ENCODE results near the gene POLDIP2. TPM values are rescaled to one million over a fixed set of nuclear protein-coding genes. Genes with fewer than 3 reads are reported as not detected.

Gene POLDIP2
- total and polyA plus RNA-seq, 2 of the 13 experiments (the other 11 are each of a cell fraction or from before 2014, with no cell fraction given): 85.9 to 114 TPM

- TF ChIP-seq, protein P1, sequence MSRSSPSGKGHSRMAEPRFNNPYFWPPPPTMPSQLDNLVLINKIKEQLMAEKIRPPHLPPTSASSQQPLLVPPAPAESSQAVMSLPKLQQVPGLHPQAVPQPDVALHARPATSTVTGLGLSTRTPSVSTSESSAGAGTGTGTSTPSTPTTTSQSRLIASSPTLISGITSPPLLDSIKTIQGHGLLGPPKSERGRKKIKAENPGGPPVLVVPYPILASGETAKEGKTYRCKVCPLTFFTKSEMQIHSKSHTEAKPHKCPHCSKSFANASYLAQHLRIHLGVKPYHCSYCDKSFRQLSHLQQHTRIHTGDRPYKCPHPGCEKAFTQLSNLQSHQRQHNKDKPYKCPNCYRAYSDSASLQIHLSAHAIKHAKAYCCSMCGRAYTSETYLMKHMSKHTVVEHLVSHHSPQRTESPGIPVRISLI (CRISPR knock-in tag; IDR thresholded peaks at IDR 0.05; ENCODE audit: borderline replicate concordance): no peak
- TF ChIP-seq KLF9 (CRISPR knock-in tag; IDR thresholded peaks at IDR 0.05; ENCODE audit: low read depth) (no peak; the same call in 1 of the 2 replicates), ZNF747 (CRISPR knock-in tag; IDR thresholded peaks at IDR 0.05; ENCODE audit: borderline replicate concordance) (peak; percentile 77; the same call in 1 of the 2 replicates), BORCS8-MEF2B (CRISPR knock-in tag; IDR thresholded peaks at IDR 0.05) (no peak; the same call in 1 of the 2 replicates), POLR2AphosphoS2 (IDR thresholded peaks at IDR 0.05; ENCODE audit: low read depth, low read length) (no peak), TFDP2 (CRISPR knock-in tag; IDR thresholded peaks at IDR 0.05) (peak; percentile 57; the same call in 1 of the 2 replicates), ARID2 (CRISPR knock-in tag; IDR thresholded peaks at IDR 0.05; ENCODE audit: borderline replicate concordance) (no peak; the same call in 1 of the 2 replicates), MBD4 (IDR thresholded peaks at IDR 0.05; ENCODE audit: borderline replicate concordance, low read length) (no peak), ZNF749 (CRISPR knock-in tag; IDR thresholded peaks at IDR 0.05; ENCODE audit: borderline replicate concordance) (0 out of 2 replicates have a peak, but pooled peaks have one; percentile 28), ZSCAN22 (CRISPR knock-in tag; IDR thresholded peaks at IDR 0.05) (no peak), HNF4A (CRISPR knock-in tag; IDR thresholded peaks at IDR 0.05) (peak; percentile 5; the same call in 1 of the 2 replicates), ZNF644 (CRISPR knock-in tag; IDR thresholded peaks at IDR 0.05; ENCODE audit: low read depth) (no peak), SIN3A (IDR thresholded peaks at IDR 0.05; ENCODE audit: borderline replicate concordance, low read depth, low read length) (peak; percentile 88; the same call in 1 of the 2 replicates), EZH2 (conservative IDR thresholded peaks at IDR 0.05; ENCODE audit: low read depth, low read length) (no peak), ZNF432 (CRISPR knock-in tag; IDR thresholded peaks at IDR 0.05; ENCODE audit: borderline replicate concordance) (no peak)
- TF ChIP-seq, protein P2, sequence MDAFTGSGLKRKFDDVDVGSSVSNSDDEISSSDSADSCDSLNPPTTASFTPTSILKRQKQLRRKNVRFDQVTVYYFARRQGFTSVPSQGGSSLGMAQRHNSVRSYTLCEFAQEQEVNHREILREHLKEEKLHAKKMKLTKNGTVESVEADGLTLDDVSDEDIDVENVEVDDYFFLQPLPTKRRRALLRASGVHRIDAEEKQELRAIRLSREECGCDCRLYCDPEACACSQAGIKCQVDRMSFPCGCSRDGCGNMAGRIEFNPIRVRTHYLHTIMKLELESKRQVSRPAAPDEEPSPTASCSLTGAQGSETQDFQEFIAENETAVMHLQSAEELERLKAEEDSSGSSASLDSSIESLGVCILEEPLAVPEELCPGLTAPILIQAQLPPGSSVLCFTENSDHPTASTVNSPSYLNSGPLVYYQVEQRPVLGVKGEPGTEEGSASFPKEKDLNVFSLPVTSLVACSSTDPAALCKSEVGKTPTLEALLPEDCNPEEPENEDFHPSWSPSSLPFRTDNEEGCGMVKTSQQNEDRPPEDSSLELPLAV (CRISPR knock-in tag; conservative IDR thresholded peaks at IDR 0.05; ENCODE audit: low read depth): no peak
- TF ChIP-seq, protein P3, sequence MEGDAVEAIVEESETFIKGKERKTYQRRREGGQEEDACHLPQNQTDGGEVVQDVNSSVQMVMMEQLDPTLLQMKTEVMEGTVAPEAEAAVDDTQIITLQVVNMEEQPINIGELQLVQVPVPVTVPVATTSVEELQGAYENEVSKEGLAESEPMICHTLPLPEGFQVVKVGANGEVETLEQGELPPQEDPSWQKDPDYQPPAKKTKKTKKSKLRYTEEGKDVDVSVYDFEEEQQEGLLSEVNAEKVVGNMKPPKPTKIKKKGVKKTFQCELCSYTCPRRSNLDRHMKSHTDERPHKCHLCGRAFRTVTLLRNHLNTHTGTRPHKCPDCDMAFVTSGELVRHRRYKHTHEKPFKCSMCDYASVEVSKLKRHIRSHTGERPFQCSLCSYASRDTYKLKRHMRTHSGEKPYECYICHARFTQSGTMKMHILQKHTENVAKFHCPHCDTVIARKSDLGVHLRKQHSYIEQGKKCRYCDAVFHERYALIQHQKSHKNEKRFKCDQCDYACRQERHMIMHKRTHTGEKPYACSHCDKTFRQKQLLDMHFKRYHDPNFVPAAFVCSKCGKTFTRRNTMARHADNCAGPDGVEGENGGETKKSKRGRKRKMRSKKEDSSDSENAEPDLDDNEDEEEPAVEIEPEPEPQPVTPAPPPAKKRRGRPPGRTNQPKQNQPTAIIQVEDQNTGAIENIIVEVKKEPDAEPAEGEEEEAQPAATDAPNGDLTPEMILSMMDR (CRISPR knock-in tag; IDR thresholded peaks at IDR 0.05): peak; percentile 49
- TF ChIP-seq, protein P4, sequence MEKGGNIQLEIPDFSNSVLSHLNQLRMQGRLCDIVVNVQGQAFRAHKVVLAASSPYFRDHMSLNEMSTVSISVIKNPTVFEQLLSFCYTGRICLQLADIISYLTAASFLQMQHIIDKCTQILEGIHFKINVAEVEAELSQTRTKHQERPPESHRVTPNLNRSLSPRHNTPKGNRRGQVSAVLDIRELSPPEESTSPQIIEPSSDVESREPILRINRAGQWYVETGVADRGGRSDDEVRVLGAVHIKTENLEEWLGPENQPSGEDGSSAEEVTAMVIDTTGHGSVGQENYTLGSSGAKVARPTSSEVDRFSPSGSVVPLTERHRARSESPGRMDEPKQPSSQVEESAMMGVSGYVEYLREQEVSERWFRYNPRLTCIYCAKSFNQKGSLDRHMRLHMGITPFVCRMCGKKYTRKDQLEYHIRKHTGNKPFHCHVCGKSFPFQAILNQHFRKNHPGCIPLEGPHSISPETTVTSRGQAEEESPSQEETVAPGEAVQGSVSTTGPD (CRISPR knock-in tag; IDR thresholded peaks at IDR 0.05): no peak
- TF ChIP-seq, protein P5, sequence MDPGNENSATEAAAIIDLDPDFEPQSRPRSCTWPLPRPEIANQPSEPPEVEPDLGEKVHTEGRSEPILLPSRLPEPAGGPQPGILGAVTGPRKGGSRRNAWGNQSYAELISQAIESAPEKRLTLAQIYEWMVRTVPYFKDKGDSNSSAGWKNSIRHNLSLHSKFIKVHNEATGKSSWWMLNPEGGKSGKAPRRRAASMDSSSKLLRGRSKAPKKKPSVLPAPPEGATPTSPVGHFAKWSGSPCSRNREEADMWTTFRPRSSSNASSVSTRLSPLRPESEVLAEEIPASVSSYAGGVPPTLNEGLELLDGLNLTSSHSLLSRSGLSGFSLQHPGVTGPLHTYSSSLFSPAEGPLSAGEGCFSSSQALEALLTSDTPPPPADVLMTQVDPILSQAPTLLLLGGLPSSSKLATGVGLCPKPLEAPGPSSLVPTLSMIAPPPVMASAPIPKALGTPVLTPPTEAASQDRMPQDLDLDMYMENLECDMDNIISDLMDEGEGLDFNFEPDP (CRISPR knock-in tag; conservative IDR thresholded peaks at IDR 0.05): no peak
These were observed 21.9 kb downstream of the POLDIP2 start, which contains the start of the genes IFT20 and TNFAIP1 (continued) for GRCh38 chr17:28335201-28335958.
